NCI-H2196 treated with DMSO at 0.1 percent for 48 hours (cell line): ENCODE data around the gene TMCO6.

Experiments
- DNase-seq: peaks from one replicate; lab custom pipeline; 2025; ENCODE audit not compliant: unreplicated experiment; lab: John Stamatoyannopoulos, UW

TMCO6 gene

GRCh38 chr5:140672455-140673186, 33.4 kb downstream of the TMCO6 start:
- DNase-seq, result no peak

- DNase-seq, result no peak
Measured at GRCh38 chr5:140673187-140673976, 34.1 kb downstream of the TMCO6 start, which contains the start of gene DND1. Gene DND1, minus strand, starts transcription at chr5:140673576. Its CDS starts 34 bp downstream, at chr5:140673542.

GRCh38 chr5:140674211-140674610, 35.0 kb downstream of the TMCO6 start:
- no peak for DNase-seq

- no peak for DNase-seq
Measured at GRCh38 chr5:140674629-140675028, 35.4 kb downstream of the TMCO6 start.

- DNase-seq, result no peak
Measured at GRCh38 chr5:140677947-140678346, 38.7 kb downstream of the TMCO6 start.

GRCh38 chr5:140678993-140679392, 39.7 kb downstream of the TMCO6 start:
- DNase-seq, result no peak

- no peak for DNase-seq
Measured at GRCh38 chr5:140690376-140690932, 51.2 kb downstream of the TMCO6 start.

GRCh38 chr5:140690941-140691924, 52.0 kb downstream of the TMCO6 start, which contains the start of the genes HARS1 and HARS2:
Gene HARS1, minus strand, starts transcription at chr5:140691370. Its CDS starts 66 bp downstream, at chr5:140691304.
Gene HARS2, plus strand, starts transcription at chr5:140691455. Its CDS starts 194 bp downstream, at chr5:140691649.
- DNase-seq, result peak; percentile 96

- DNase-seq, result no peak
Measured at GRCh38 chr5:140694276-140694675, 55.0 kb downstream of the TMCO6 start.
